ENCODE measurements around the gene CYSLTR2.
"Not testable (repeated sequence)": the region's sequence is repeated elsewhere in the genome, so short reads cannot be mapped to it uniquely, and the experiment has no call there.

Gene CYSLTR2

GRCh38 chr13:48645845-48646244, 7.9 kb upstream of the CYSLTR2 start:
- no peak for DNase-seq

GRCh38 chr13:48646791-48647190, 6.9 kb upstream of the CYSLTR2 start:
- no peak for DNase-seq

GRCh38 chr13:48647625-48648024, 6.1 kb upstream of the CYSLTR2 start:
- DNase-seq: peak; percentile 39

- DNase-seq: no peak
These were observed 5.3 kb upstream of the CYSLTR2 start for GRCh38 chr13:48648446-48648845.

GRCh38 chr13:48652851-48653471, 768 bp upstream of the CYSLTR2 start:
- DNase-seq: no peak

- DNase-seq: peak; percentile 60
These were observed 782 bp downstream of the CYSLTR2 start for GRCh38 chr13:48654511-48654910.

- no peak for DNase-seq
These were observed 1.6 kb downstream of the CYSLTR2 start for GRCh38 chr13:48655291-48655690.

- DNase-seq: peak; percentile 80
These were observed 2.9 kb downstream of the CYSLTR2 start for GRCh38 chr13:48656608-48657007.

- peak; percentile 75 for DNase-seq
These were observed 6.8 kb downstream of the CYSLTR2 start for GRCh38 chr13:48660361-48661076.

- DNase-seq: no peak
These were observed 7.4 kb downstream of the CYSLTR2 start for GRCh38 chr13:48661107-48661506.

- DNase-seq: no peak
These were observed 8.5 kb downstream of the CYSLTR2 start for GRCh38 chr13:48662226-48662625.

GRCh38 chr13:48667136-48667535, 13.4 kb downstream of the CYSLTR2 start:
- no peak for DNase-seq

- not testable (repeated sequence) for DNase-seq
These were observed 17.7 kb downstream of the CYSLTR2 start for GRCh38 chr13:48671421-48671820.

GRCh38 chr13:48675247-48675646, 21.5 kb downstream of the CYSLTR2 start:
- no peak for DNase-seq

- DNase-seq: no peak
These were observed 24.6 kb downstream of the CYSLTR2 start for GRCh38 chr13:48678316-48678715.

- DNase-seq: no peak
These were observed 26.4 kb downstream of the CYSLTR2 start for GRCh38 chr13:48679941-48680680.

GRCh38 chr13:48680756-48681392, 27.1 kb downstream of the CYSLTR2 start:
- no peak for DNase-seq

GRCh38 chr13:48681905-48682304, 28.2 kb downstream of the CYSLTR2 start:
- DNase-seq: no peak

- no peak for DNase-seq
These were observed 28.7 kb downstream of the CYSLTR2 start for GRCh38 chr13:48682436-48682835.

GRCh38 chr13:48686636-48687210, 33.0 kb downstream of the CYSLTR2 start:
- no peak for DNase-seq

GRCh38 chr13:48687249-48687648, 33.5 kb downstream of the CYSLTR2 start:
- no peak for DNase-seq

GRCh38 chr13:48693998-48694397, 40.3 kb downstream of the CYSLTR2 start:
- DNase-seq: no peak

- no peak for DNase-seq
These were observed 42.0 kb downstream of the CYSLTR2 start for GRCh38 chr13:48695776-48696175.

Measured in OCI-M1 (cell line).